GM18517 (cell line): ENCODE results near the gene RAPGEF1.
"Not testable (repeated sequence)": the region's sequence is repeated elsewhere in the genome, so short reads cannot be mapped to it uniquely, and the experiment has no call there.

Experiments
- ATAC-seq: cut with Tn5 transposase; IDR thresholded peaks from one replicate; pipeline ENCODE4 v1.9.1; 2021; ENCODE audit warnings: mild to moderate bottlenecking, moderate library complexity; ENCODE audit not compliant: unreplicated experiment

Gene RAPGEF1

GRCh38 chr9:131575946-131576853 lies 163.7 kb downstream of the RAPGEF1 start:
- no peak for ATAC-seq

DNA sequence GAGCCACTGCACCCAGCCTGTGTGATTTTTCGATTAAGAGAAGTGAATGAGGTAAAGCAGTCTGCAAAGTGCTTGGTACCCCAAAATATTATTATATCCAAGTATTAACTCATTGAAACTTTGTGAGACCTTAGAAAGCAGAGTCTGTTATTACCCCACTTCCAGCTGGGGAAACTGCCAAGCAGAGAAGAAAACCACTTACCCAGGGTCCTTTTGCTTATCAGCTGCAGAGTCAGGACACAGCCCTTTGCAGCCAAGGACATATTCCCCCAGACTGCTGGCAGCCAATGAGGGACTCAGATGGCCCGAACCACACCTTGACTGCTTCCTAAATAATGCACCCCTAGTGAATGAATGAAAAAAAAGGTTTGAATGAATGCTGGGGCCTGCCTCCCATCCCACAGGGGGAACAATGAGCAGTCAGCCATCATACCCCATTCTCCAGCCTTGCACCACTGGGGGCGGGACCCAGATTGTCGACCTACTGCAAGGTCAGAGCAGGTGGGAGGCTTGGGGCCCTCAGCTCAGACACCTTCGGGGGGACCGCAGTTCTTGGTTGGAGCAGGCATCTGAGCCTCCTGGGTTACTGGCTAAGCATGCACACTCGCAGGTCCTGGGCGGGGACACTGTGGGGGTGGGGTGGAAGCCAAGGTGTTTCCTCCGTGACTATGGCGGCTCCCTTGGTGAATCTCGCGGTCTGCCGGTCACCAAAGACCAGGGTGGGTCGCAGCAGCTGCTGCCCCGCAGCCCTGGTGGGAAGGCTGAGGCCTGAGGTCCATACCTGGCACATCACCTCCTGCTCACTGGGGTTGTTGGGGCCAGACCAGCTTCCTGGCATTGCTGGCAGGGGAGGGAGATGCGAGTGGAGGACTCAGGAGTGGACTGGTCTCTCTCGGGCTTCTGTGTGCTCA lies 164.9 kb downstream of the RAPGEF1 start:
- no peak for ATAC-seq

DNA sequence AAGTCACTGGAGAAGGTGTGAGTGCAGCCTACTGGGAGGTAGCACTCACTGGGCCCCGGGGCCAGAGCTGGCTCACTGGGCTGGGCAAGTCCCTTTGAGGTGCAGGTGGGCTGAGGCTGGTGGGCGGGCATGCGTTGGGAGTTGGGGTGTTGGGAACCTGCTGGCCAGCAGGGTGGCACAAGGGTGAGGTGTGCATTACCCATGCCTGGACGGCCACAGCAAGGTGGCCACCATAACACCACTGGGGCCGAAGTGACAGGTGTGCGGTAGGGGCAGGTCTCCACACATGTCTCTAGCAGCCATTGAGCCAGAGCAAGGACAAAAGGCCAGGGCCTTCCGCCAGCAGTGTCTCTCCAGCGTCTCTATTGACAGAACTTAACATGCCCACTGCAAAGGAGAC lies 172.0 kb downstream of the RAPGEF1 start:
- ATAC-seq, result no peak

- no peak for ATAC-seq
These were observed 173.7 kb downstream of the RAPGEF1 start for GRCh38 chr9:131566158-131566557.

GRCh38 chr9:131565369-131565768 lies 174.5 kb downstream of the RAPGEF1 start:
- ATAC-seq, result no peak

DNA sequence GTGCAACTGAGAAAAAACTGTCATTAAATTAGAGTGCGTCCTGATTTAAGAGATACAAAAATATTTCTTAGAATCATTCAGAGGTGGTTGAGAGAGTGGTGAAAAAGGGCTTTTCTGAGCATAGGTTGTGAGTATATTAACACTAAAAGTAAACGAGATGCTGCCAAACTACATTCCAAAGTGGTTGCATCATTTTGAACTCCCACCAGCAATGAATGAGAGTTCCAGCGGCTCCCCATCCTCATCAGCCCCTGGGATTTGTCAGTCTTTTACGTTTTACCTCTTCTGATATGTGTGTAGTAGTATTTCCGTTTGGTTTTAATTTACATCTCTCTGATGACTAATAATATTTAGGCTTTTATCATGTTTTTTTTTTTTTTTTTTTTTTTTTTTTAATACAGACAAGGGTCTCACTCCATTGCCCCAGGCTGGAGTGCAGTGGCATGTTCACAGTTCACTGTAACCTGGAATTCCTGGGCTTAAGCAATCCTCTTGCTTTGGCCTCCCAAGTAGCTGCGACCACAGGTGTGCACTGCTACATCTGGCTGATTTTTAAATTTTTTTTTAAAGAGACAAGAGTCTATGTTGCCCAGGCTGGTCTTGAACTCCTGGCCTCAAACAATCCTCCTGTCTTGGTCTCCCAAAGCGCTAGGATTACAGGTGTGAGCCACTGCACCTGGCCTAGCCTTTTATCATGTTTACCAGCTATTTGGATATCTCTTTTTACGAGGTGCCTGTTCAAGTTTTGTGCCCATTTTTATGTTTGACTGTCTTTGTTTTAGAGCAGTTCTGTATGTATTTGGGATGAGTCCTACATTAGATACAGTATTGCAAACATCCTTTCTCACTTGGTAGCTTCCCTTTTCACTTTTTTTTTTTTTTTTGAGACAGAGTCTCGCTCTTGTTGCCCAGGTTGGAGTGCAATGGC lies 177.6 kb downstream of the RAPGEF1 start:
- no peak for ATAC-seq

DNA sequence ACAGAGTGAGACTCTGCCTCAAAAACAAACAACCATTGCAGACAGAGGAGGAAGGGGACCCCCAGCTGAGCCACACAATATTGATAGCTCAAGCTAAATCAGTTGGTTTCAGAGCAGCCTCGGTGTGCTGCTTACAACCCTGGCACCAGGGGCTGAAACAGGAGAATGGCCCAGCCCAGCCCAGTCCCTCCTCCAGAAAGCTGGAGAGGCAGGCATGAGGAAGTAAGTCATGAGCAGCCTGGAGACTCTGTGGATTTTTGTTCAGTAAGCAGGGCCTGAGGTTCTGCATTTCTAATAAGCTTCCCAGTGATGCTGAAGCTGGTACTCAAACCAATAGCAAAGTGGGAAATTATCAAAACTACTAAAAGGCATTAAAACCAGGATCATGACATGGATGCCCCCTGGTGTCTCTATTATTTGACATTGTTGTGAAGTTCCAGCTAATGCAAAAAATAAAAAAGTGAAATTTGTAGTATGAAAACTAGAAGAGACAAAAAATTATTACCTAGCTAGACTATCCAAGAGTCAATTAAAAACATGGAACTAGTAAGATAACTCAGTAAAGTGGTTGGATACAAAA lies 180.4 kb downstream of the RAPGEF1 start:
- ATAC-seq, result no peak

GRCh38 chr9:131557855-131558548 lies 181.9 kb downstream of the RAPGEF1 start:
- ATAC-seq, result no peak

DNA sequence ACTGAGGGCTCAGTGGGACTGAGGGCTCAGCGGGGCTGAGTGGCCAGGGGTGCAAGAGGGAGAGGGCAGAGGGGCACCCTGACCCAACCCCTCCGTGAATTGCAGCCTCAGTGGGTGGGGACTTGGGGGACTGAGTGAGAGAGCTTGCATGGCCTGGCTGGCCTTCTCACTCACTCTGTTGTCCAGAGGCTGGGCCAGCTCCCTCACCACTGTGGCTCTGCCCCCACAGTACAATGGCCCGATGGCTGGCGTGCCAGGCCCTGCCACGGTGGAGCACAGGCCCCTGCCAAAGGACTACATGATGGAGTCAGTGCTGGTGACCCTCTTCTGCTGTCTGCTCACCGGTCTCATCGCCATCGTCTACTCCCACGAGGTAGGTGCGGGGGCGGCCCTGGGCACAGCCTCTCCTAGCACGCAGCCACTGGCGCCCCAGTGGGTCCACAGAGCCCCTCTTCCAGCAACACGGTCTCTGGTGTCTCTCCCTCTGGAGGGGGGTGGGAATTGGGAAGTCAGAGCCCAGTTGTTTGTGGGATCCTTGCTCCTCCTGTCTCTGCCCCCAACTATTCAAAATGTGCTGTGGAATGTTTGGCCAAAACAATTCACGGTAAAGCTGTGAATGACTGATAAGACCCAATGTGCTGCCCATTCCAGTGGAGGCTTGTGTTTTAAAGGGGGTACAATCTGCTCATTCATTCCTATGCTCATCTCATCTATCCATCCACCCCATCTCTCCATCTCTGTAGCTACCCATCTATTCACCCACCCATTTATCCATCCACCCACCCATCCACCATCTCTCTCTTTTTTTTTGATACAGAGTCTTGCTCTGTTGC lies 183.8 kb downstream of the RAPGEF1 start:
- ATAC-seq, result no peak

- ATAC-seq, result no peak
These were observed 185.0 kb downstream of the RAPGEF1 start for GRCh38 chr9:131554843-131555351.

- no peak for ATAC-seq
These were observed 185.6 kb downstream of the RAPGEF1 start for GRCh38 chr9:131554087-131554842.

DNA sequence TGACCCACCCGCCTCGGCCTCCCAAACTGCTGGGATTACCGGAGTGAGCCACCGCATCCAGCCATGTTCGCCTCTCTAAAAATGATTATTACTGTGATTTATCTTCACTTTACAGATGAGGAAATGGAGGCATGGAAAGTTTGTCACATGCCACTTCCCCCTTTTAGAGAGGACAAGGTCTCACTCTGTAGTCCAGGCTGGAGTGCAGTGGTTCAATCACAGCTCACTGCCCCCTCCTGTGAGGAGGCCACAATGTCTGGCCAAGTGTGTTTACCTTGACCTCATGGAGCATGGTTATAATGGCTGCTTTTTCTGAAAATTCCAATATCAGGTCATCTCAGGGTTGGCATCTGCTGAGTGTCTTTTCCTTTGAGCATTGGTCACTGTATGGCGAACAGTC lies 187.8 kb downstream of the RAPGEF1 start:
- ATAC-seq, result no peak

DNA sequence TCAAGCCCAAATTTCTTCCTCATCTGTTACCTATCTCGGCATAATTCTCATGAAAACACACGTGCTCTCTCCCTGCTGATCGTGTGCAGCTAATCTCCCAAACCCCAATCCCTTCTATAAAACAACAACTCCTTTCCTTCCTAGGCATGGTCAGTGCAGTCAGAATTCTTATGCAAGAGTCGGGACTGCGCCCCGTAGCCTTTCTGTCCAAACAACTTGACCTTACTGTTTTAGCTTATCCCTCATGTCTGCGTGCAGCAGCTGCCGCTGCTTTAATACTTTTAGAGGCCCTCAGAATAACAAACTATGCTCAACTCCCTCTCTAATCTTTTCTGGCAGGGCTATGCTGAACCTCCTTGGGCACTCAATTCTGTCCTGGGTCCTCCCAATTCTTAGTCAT lies 189.4 kb downstream of the RAPGEF1 start:
- ATAC-seq, result not testable (repeated sequence)

DNA sequence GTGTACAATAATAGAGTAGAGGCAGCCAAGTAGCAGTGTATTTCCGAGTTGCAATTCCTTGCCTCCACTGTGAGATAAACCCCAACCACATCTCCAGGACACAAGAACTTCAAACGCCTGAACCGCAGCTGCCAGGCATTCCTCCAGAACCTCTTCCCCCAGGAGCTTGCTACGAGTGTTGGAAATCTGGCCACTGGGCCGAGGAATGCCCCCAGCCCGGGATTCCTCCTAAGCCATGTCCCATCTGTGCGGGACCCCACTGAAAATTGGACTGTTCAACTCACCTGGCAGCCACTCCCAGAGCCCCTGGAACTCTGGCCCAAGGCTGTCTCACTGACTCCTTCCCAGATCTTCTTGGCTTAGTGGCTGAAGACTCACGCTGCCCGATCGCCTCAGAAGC lies 190.7 kb downstream of the RAPGEF1 start:
- ATAC-seq, result not testable (repeated sequence)

- no peak for ATAC-seq
These were observed 193.4 kb downstream of the RAPGEF1 start for GRCh38 chr9:131546336-131547084.

DNA sequence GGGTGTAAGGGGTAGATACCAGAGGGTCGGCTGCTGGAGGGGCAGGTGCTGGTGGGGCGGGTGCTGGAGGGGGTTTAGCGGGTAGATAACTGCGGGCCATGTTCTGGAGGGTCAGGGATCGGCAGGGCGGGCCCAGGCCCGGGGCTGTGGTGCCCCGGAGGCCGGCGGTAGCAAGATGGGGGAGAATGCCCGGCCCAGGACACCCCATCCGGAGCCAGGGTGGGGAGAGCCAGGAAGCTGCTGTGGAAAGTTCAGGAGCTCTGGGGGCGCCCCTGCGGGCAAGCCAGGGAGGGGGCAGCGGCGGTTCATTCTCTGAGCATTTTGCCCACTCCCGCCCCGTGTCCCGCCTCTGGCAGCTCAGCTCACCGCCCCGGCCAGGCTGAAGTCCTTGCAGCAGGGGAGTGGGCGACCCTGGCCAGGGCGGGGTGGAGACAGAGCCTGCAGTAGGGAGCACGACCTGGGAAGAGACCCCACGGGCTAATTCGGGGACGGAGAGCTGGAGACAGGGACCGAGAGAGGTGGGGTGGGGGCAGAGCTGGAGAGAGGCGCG lies 194.0 kb downstream of the RAPGEF1 start:
- ATAC-seq, result no peak
